Tibial nerve (tissue), 4 donors: ENCODE results near the gene ARHGEF11. TPM values are rescaled to one million over a fixed set of nuclear protein-coding genes. Genes with fewer than 3 reads are reported as not detected.

Experiments
- DNase-seq, 2 donors: peaks; one replicate each; pipeline ENCODE4 v3.0.0-alpha.2; 2019; ENCODE audit warnings: low spot score in 2 of 2
- H3K27ac ChIP-seq, 4 donors: fragments of 200-600 bp; sonication (generic) in 3 of 4; one replicate each; pipeline ENCODE4 v1.5.1; 2017 to 2019; ENCODE audit warnings: mild to moderate bottlenecking in 1 of 4
- H3K27me3 ChIP-seq, 2 donors: fragments of 200-600 bp; sonication (generic) in 1 of 2; one replicate each; pipeline versions ENCODE4 v1.5.1 to v1.6.0; 2017 to 2019
- H3K36me3 ChIP-seq, 3 donors: fragments of 200-600 bp; sonication (generic); one replicate each; pipeline ENCODE4 v1.5.1; 2018 to 2019
- H3K4me1 ChIP-seq, 4 donors: fragments of 200-600 bp; sonication (generic) in 3 of 4; one replicate each; pipeline ENCODE4 v1.5.1; 2017 to 2019
- H3K4me3 ChIP-seq, 4 donors: fragments of 200-600 bp; sonication (generic) in 3 of 4; one replicate each; pipeline ENCODE4 v1.5.1; 2017 to 2019; ENCODE audit warnings: mild to moderate bottlenecking in 1 of 4, moderate library complexity in 1 of 4
- H3K9me3 ChIP-seq, 4 donors: fragments of 200-600 bp; sonication (generic) in 3 of 4; one replicate each; pipeline ENCODE4 v1.5.1; 2017 to 2019
- EP300 ChIP-seq, 2 donors: sonication (generic); formaldehyde crosslinking; IDR thresholded peaks; one replicate each; pipeline ENCODE4 v1.6.1; 2017; ENCODE audit warnings: antibody characterized with exemption in 2 of 2, mild to moderate bottlenecking in 1 of 2
- POLR2A ChIP-seq, 2 donors: fragments of 450-650 bp; IDR thresholded peaks; one replicate each; pipeline ENCODE4 v1.6.1; 2017; ENCODE audit warnings: antibody characterized with exemption in 2 of 2, mild to moderate bottlenecking in 2 of 2, moderate library complexity in 2 of 2
- WGBS, 2 donors: methylation state at CpG; one replicate each; pipeline ENCODE4 v1.1.5; 2018; 5-methylcytosine and 5-hydroxymethylcytosine counted together
- total RNA-seq, 4 donors: library from RNA; depleted of rRNA; stranded (reverse); fragments of >200 nt; gene quantifications; one replicate each; pipeline ENCODE4 v1.1.0, GENCODE V29; 2016
- TF ChIP-seq, protein P1 (sequence below), 5 experiments: fragments of 200-600 bp in 3 of 5; fragments of 450-650 bp in 2 of 5; sonication (generic) in 3 of 5; IDR thresholded peaks; one replicate each; pipeline ENCODE4 v1.5.1; 2016 to 2019; ENCODE audit warnings: antibody characterized with exemption in 5 of 5, mild to moderate bottlenecking in 3 of 5, moderate library complexity in 2 of 5

Gene ARHGEF11
- total RNA-seq, 4 donors from 2014 or later: 41.3 to 58.4 (median 46.8) TPM

DNA sequence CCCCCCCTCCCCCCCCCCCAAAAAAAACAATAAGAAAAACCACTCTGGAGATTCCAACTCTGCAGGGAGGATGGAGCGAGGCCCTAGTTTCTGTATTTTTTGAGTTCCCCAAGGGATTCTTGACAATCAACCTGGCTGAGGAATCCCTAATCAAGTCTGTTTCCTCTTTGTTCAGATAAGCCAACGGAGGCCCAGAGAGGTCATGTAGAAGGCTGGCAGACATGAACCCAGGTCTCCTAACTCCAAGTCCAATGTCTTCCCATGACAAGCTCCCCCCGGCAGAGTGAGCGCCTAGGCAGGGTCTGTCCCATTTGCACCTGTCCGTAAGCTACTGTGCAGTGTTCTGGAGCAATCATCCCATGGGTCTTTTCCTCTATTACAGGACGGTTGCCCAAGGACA, 85.6 kb downstream of the ARHGEF11 start:
- peaks cover 0 to 100% (median 18%) of the 10 kb centered on the region in 3 donors for H3K36me3 ChIP-seq
- H3K4me1 ChIP-seq: no peaks in the 10 kb centered on the region
- no peak for DNase-seq
- no peaks in the 10 kb centered on the region for H3K27me3 ChIP-seq
- TF ChIP-seq, protein P1, sequence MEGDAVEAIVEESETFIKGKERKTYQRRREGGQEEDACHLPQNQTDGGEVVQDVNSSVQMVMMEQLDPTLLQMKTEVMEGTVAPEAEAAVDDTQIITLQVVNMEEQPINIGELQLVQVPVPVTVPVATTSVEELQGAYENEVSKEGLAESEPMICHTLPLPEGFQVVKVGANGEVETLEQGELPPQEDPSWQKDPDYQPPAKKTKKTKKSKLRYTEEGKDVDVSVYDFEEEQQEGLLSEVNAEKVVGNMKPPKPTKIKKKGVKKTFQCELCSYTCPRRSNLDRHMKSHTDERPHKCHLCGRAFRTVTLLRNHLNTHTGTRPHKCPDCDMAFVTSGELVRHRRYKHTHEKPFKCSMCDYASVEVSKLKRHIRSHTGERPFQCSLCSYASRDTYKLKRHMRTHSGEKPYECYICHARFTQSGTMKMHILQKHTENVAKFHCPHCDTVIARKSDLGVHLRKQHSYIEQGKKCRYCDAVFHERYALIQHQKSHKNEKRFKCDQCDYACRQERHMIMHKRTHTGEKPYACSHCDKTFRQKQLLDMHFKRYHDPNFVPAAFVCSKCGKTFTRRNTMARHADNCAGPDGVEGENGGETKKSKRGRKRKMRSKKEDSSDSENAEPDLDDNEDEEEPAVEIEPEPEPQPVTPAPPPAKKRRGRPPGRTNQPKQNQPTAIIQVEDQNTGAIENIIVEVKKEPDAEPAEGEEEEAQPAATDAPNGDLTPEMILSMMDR (IDR thresholded peaks at IDR 0.05): no peak
- no peak for TF ChIP-seq EP300 (IDR thresholded peaks at IDR 0.05)
- TF ChIP-seq POLR2A (IDR thresholded peaks at IDR 0.05): no peak
- no peak overlapping the region for H3K4me3 ChIP-seq
- H3K9me3 ChIP-seq: no peaks in the 10 kb centered on the region
- H3K27ac ChIP-seq: no peak overlapping the region
- 90 to 93% methylated on average over 6 of the region's 6 CpGs for WGBS, 2 donors

DNA sequence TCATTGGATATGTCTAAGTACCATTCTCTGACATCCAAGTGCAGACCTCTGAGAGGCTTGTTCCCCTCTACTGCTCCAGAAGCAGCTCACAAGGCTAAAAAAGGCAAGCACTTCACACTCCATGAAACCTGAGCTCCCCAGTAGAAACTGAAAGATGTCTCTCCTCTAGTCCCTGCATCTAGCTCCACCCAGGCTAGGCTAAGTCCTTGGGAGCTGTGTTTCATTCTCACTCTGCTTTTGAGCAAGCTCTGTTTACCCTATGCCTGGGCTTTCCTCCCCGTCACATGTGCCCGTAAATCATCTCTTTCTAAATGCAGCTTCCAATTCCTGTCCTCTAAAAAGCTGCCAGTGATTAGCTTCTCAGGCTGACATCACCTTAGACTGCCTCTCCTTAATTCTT, 86.1 kb downstream of the ARHGEF11 start:
- Histone ChIP-seq H3K27me3 (no peaks in the 10 kb centered on the region), H3K9me3 (no peaks in the 10 kb centered on the region), H3K27ac (no peak overlapping the region), H3K4me3 (no peak overlapping the region), H3K4me1 (no peaks in the 10 kb centered on the region), H3K36me3 (peaks cover 0 to 100% (median 18%) of the 10 kb centered on the region in 3 donors)
- DNase-seq: no peak
- TF ChIP-seq POLR2A (IDR thresholded peaks at IDR 0.05) (no peak), EP300 (IDR thresholded peaks at IDR 0.05) (no peak)
- TF ChIP-seq, protein P1 (IDR thresholded peaks at IDR 0.05): no peak
- WGBS, 2 donors: 74 to 83% methylated on average over 2 of the region's 2 CpGs

DNA sequence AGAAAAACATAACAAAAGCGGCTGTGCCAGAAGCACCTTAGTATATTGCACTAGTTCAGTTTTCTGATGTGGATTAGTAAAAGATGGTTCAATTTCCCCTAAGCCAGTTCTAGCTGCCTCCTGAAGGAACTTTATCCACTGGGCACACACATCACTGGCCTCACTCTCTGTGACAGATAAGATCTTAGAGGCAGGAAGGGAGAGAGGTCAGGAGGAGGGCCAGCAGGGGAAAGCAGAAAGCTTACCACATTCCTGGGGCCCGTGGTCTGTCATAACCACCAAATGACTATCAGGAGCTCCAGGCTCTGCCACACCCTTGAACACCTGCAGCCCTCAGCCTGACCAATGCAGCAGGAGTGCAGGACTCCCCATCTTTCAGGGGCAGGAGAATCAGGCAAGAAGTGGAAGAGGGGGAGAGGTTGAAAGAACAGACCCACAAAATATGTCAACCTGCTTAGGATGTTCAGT, 87.3 kb downstream of the ARHGEF11 start:
- Histone ChIP-seq H3K4me3 (no peak overlapping the region), H3K27me3 (no peaks in the 10 kb centered on the region), H3K9me3 (no peaks in the 10 kb centered on the region), H3K27ac (no peak overlapping the region), H3K4me1 (no peaks in the 10 kb centered on the region), H3K36me3 (peaks cover 0 to 98% (median 18%) of the 10 kb centered on the region in 3 donors)
- no peak for TF ChIP-seq POLR2A (IDR thresholded peaks at IDR 0.05)
- TF ChIP-seq, protein P1 (IDR thresholded peaks at IDR 0.05): no peak
- TF ChIP-seq EP300 (IDR thresholded peaks at IDR 0.05): no peak
- WGBS, 2 donors: 62 to 63% methylated on average over 2 of the region's 2 CpGs
- DNase-seq: no peak

DNA sequence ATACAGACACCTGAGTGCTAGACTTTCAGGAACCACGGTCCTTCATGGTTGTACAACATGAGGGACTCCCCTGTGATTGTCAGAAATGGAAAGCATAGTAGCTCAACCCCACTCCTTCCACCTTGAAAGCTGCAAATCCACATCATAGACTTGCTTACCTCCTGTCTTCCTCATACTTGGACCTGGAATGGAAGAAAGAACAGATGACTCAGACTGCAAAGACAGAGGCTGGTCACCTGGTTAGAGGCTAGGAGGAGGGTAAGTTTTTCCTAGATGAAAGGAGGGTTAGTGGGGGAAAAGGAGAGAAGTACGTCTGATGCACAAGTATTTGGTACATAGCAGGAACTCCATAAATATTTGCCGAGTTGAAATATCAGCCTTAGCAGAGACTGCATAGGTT, 87.9 kb downstream of the ARHGEF11 start:
- H3K36me3 ChIP-seq: peaks cover 0 to 98% (median 24%) of the 10 kb centered on the region in 3 donors
- TF ChIP-seq EP300 (IDR thresholded peaks at IDR 0.05) (no peak), POLR2A (IDR thresholded peaks at IDR 0.05) (no peak)
- TF ChIP-seq, protein P1 (IDR thresholded peaks at IDR 0.05): no peak
- DNase-seq: no peak

DNA sequence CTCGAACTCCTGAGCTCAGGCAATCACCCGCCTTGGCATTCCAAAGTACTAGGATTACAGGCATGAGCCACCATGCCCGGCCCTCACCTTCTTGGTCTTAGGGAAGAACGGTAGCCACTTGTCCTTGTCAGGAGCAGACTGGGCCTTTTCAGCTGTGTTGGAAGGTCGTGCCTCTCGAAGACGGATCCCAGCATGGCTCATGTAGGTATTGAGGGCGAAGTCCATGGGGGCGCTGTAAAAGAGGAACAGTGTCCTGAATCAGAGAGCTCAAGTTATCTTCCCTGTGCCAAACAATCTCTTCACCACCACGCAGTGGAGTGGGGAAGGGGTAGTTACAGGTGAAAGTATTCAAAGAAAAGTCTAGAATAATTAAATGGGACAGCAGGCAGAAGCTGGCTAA, 89.2 kb downstream of the ARHGEF11 start:
- peaks cover 0 to 98% (median 24%) of the 10 kb centered on the region in 3 donors for H3K36me3 ChIP-seq
- no peaks in the 10 kb centered on the region for H3K27me3 ChIP-seq
- WGBS, 2 donors: 91 to 92% methylated on average over 10 of the region's 10 CpGs

More for the DNA sequence above, 87.9 kb downstream of the ARHGEF11 start:
- H3K27ac ChIP-seq: no peak overlapping the region
- H3K9me3 ChIP-seq: no peaks in the 10 kb centered on the region
- WGBS, 2 donors: 79 to 87% methylated on average over 3 of the region's 3 CpGs
- H3K27me3 ChIP-seq: no peaks in the 10 kb centered on the region
- H3K4me1 ChIP-seq: no peaks in the 10 kb centered on the region
- no peak overlapping the region for H3K4me3 ChIP-seq

More for the DNA sequence above, 89.2 kb downstream of the ARHGEF11 start:
- H3K27ac ChIP-seq: no peak overlapping the region
- no peaks in the 10 kb centered on the region for H3K4me1 ChIP-seq
- no peak for DNase-seq
- H3K9me3 ChIP-seq: no peaks in the 10 kb centered on the region
- H3K4me3 ChIP-seq: no peak overlapping the region
- TF ChIP-seq, protein P1 (IDR thresholded peaks at IDR 0.05): no peak
- no peak for TF ChIP-seq EP300 (IDR thresholded peaks at IDR 0.05)
- no peak for TF ChIP-seq POLR2A (IDR thresholded peaks at IDR 0.05)
